IPS-15b (cell line): ENCODE measurements around the gene HMHB1.

ENCODE experiments used
- H3K27me3 ChIP-seq: one replicate; pipeline ENCODE4 v1.6.1; 2013; ENCODE audit warnings: low read length; ENCODE audit not compliant: control insufficient read depth, insufficient read depth
- H3K36me3 ChIP-seq: one replicate; pipeline ENCODE4 v1.6.1; 2013; ENCODE audit warnings: low read length; ENCODE audit not compliant: control insufficient read depth, insufficient read depth
- H3K4me1 ChIP-seq: one replicate; pipeline ENCODE4 v1.6.1; 2013; ENCODE audit warnings: mild to moderate bottlenecking, low read length; ENCODE audit not compliant: control insufficient read depth, insufficient read depth
- H3K4me3 ChIP-seq: one replicate; pipeline ENCODE4 v1.5.1; 2013; ENCODE audit warnings: low read depth, low read length
- H3K9ac ChIP-seq: one replicate; pipeline ENCODE4 v1.6.1; 2013; ENCODE audit warnings: low read depth, mild to moderate bottlenecking, low read length
- H3K9me3 ChIP-seq: one replicate; pipeline ENCODE4 v1.6.1; 2013; ENCODE audit warnings: mild to moderate bottlenecking, low read length; ENCODE audit not compliant: control insufficient read depth, insufficient read depth

The HMHB1 gene

GRCh38 chr5:143842920-143843319 is 31.0 kb downstream of the HMHB1 start:
- H3K36me3 ChIP-seq: no peaks in the 10 kb centered on the region
- H3K4me1 ChIP-seq: no peaks in the 10 kb centered on the region
- H3K9me3 ChIP-seq: no peaks in the 10 kb centered on the region
- H3K9ac ChIP-seq: no peak overlapping the region
- H3K4me3 ChIP-seq: no peak overlapping the region
- no peaks in the 10 kb centered on the region for H3K27me3 ChIP-seq

- no peaks in the 10 kb centered on the region for H3K9me3 ChIP-seq
- no peaks in the 10 kb centered on the region for H3K4me1 ChIP-seq
- no peaks in the 10 kb centered on the region for H3K27me3 ChIP-seq
- no peaks in the 10 kb centered on the region for H3K36me3 ChIP-seq
- H3K9ac ChIP-seq: no peak overlapping the region
- no peak overlapping the region for H3K4me3 ChIP-seq
Measured at GRCh38 chr5:143843461-143843860, 31.5 kb downstream of the HMHB1 start.

- Histone ChIP-seq H3K9ac (no peak overlapping the region), H3K27me3 (no peaks in the 10 kb centered on the region), H3K4me1 (no peaks in the 10 kb centered on the region), H3K36me3 (no peaks in the 10 kb centered on the region), H3K9me3 (no peaks in the 10 kb centered on the region), H3K4me3 (no peak overlapping the region)
Measured at GRCh38 chr5:143850050-143850683, 38.2 kb downstream of the HMHB1 start.

GRCh38 chr5:143851383-143851782 is 39.4 kb downstream of the HMHB1 start:
- Histone ChIP-seq H3K9me3 (no peaks in the 10 kb centered on the region), H3K9ac (no peak overlapping the region), H3K36me3 (no peaks in the 10 kb centered on the region), H3K4me3 (no peak overlapping the region), H3K27me3 (no peaks in the 10 kb centered on the region), H3K4me1 (no peaks in the 10 kb centered on the region)

GRCh38 chr5:143860211-143860610 is 48.2 kb downstream of the HMHB1 start:
- no peaks in the 10 kb centered on the region for H3K9me3 ChIP-seq
- no peaks in the 10 kb centered on the region for H3K27me3 ChIP-seq
- no peak overlapping the region for H3K9ac ChIP-seq
- no peak overlapping the region for H3K4me3 ChIP-seq
- no peaks in the 10 kb centered on the region for H3K36me3 ChIP-seq
- no peaks in the 10 kb centered on the region for H3K4me1 ChIP-seq

- Histone ChIP-seq H3K4me1 (no peaks in the 10 kb centered on the region), H3K27me3 (no peaks in the 10 kb centered on the region), H3K36me3 (no peaks in the 10 kb centered on the region), H3K4me3 (no peak overlapping the region), H3K9ac (no peak overlapping the region), H3K9me3 (no peaks in the 10 kb centered on the region)
Measured at GRCh38 chr5:143862271-143862670, 50.3 kb downstream of the HMHB1 start.

- no peaks in the 10 kb centered on the region for H3K36me3 ChIP-seq
- H3K4me1 ChIP-seq: no peaks in the 10 kb centered on the region
- H3K4me3 ChIP-seq: no peak overlapping the region
- H3K27me3 ChIP-seq: no peaks in the 10 kb centered on the region
- H3K9me3 ChIP-seq: no peaks in the 10 kb centered on the region
- H3K9ac ChIP-seq: no peak overlapping the region
Measured at GRCh38 chr5:143865426-143866025, 53.6 kb downstream of the HMHB1 start.
